Measurements from ENCODE around the gene ZBTB5. TPM values are rescaled to one million over a fixed set of nuclear protein-coding genes. Genes with fewer than 3 reads are reported as not detected.

Gene ZBTB5
- total and polyA plus RNA-seq, 9 of the 15 experiments (the other 6 are each of a cell fraction or from before 2014, with no cell fraction given), result 2.3 to 43.2 (median 15.5) TPM

DNA sequence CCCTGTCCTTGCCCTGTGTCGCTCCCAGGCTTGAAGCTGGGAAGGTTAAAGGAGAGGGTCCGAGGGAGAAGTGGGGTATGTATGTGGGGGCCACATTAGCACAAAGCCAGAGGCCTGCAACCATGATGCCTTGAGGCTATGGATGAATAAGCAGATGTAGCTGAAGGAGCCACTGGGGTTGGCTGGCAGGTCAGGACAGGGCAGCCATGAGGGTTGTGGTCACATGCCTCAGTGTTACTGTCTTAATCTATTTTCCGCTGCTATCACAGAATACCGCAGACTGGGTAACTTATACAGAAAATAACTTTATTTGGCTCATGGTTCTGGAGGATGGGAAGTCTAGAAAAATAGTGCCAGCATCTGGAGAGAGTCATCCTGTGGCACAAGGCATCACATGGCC, 51.9 kb downstream of the ZBTB5 start:
- H3K36me3 ChIP-seq (ENCODE audit: control insufficient read depth, insufficient read depth, low read length), result no peaks in the 10 kb centered on the region
- H3K27ac ChIP-seq (ENCODE audit: extremely low read depth, low read depth, low read length), result no peak overlapping the region
- peak overlapping the region in 1 of 2 experiments; percentile 7; a peak in 1 of 4 replicates for H3K9ac ChIP-seq (ENCODE audit: insufficient read depth in 1 of 2, low read depth in 2 of 2, low read length in 2 of 2)
- no peak for TF ChIP-seq BCOR (IDR thresholded peaks at IDR 0.05)
- no peak for TF ChIP-seq ETV1 (tag; conservative IDR thresholded peaks at IDR 0.05; ENCODE audit: low read depth)
- TF ChIP-seq POLR2G (IDR thresholded peaks at IDR 0.05; ENCODE audit: low read depth, low read length), result no peak
- no peak for TF ChIP-seq MTA3 (IDR thresholded peaks at IDR 0.05; ENCODE audit: borderline replicate concordance)
- no peak for TF ChIP-seq HLTF (IDR thresholded peaks at IDR 0.05)
- TF ChIP-seq FOXP1 (CRISPR knock-in tag; IDR thresholded peaks at IDR 0.05), result no peak
- TF ChIP-seq SRSF9 (IDR thresholded peaks at IDR 0.05; ENCODE audit: borderline replicate concordance, low read depth, low read length), result no peak
- TF ChIP-seq TCF7L2 (IDR thresholded peaks at IDR 0.05; ENCODE audit: low read depth, low read length), result no peak
- no peak for TF ChIP-seq HSF4 (CRISPR knock-in tag; IDR thresholded peaks at IDR 0.05; ENCODE audit: borderline replicate concordance)
- peaks cover 8 to 26% of the 10 kb centered on the region in 2 experiments; a peak in 4 of 5 replicates for H3K4me1 ChIP-seq (replicated peaks in 1 of 2; ENCODE audit: control insufficient read depth in 2 of 2, insufficient read depth in 2 of 2, low read length in 2 of 2)
- no peaks in the 10 kb centered on the region for H4K20me1 ChIP-seq (replicated peaks; ENCODE audit: control insufficient read depth, insufficient read depth, low read length)
- no peak overlapping the region for H3K4me2 ChIP-seq (ENCODE audit: insufficient read depth, low read length)
- no peaks in the 10 kb centered on the region for H3K9me1 ChIP-seq (ENCODE audit: control insufficient read depth, insufficient read depth, low read length)
- DNase-seq (ENCODE audit: extremely low read depth in 1 of 4, low spot score in 3 of 4) (no peak), FAIRE-seq (no peak), ATAC-seq (no peak)
- intact Hi-C loops (cut with micrococcal nuclease) (loop anchor here (5.0 kb wide), 1 partner anchor 416 kb away; no protein-coding TSS in a partner anchor), in situ Hi-C loops (cut with MboI) (no loop called here)
- H3K9me3 ChIP-seq (replicated peaks; ENCODE audit: control insufficient read depth, insufficient read depth, low read depth, low read length), result no peaks in the 10 kb centered on the region
- ChIA-PET CTCF (ENCODE audit: low intra/inter-chr PET ratio) (interaction anchor here (0.6 kb wide), 1 partner anchor 356 kb away, joined by 6 read pairs; no protein-coding TSS in a partner anchor), POLR2A (interaction anchor here (0.9 to 1.6 kb wide), 5 partner anchors 9 to 29 kb away, joined by 3 to 5 read pairs (median 3); partner anchors contain the start of gene GRHPR)
- no peak overlapping the region for H2AFZ ChIP-seq (ENCODE audit: low read depth, low read length)
- no peak overlapping the region for H3K4me3 ChIP-seq
- H3K27me3 ChIP-seq (ENCODE audit: control insufficient read depth in 2 of 2, insufficient read depth in 2 of 2, low read length in 2 of 2), result no peaks in the 10 kb centered on the region
- BruUV-seq (replicated peaks), result no TSS peak
- 13% methylated on average over 4 of the region's 4 CpGs for WGBS (ENCODE audit: insufficient coverage, low coverage, missing lambda C conversion rate)
- H3K79me2 ChIP-seq (ENCODE audit: control insufficient read depth, insufficient read depth, low read length), result no peaks in the 10 kb centered on the region

Measured in K562 (cell line).